GM19351 (cell line): ENCODE results near the gene B4GALT4.

Experiments used
- ATAC-seq: cut with Tn5 transposase; IDR thresholded peaks from one replicate; pipeline ENCODE4 v1.9.1; 2021; ENCODE audit warnings: mild to moderate bottlenecking, moderate library complexity; ENCODE audit not compliant: unreplicated experiment

Gene B4GALT4

GRCh38 chr3:119238363-119238762, 2.3 kb downstream of the B4GALT4 start:
- ATAC-seq, result no peak

- ATAC-seq, result no peak
These were observed 3.4 kb downstream of the B4GALT4 start for GRCh38 chr3:119237299-119237698.

GRCh38 chr3:119236756-119237155, 3.9 kb downstream of the B4GALT4 start:
- ATAC-seq, result no peak

DNA sequence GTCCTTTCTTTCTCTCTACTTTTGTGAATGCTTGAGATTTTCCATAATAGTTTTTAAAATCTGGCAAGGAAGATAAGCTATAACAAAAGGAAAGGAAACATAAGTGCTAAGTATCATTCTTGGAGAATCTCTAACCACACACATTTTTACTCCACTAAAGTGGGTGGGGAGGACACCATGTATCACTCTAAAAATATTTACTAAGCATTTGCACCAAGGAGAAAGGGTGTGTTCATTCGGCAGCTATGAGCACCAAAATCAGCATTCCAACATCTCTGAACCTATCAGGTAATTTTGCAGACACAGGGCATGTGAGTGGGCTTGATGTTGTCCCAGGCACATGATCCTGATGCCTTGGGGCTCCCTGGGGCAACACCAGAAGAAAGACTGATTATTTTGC, 5.5 kb downstream of the B4GALT4 start:
- no peak for ATAC-seq

- ATAC-seq, result no peak
These were observed 6.1 kb downstream of the B4GALT4 start for GRCh38 chr3:119234610-119235009.

GRCh38 chr3:119230745-119231144, 9.9 kb downstream of the B4GALT4 start:
- no peak for ATAC-seq

GRCh38 chr3:119230071-119230470, 10.6 kb downstream of the B4GALT4 start:
- no peak for ATAC-seq

- ATAC-seq, result no peak
These were observed 11.5 kb downstream of the B4GALT4 start for GRCh38 chr3:119229190-119229589.

DNA sequence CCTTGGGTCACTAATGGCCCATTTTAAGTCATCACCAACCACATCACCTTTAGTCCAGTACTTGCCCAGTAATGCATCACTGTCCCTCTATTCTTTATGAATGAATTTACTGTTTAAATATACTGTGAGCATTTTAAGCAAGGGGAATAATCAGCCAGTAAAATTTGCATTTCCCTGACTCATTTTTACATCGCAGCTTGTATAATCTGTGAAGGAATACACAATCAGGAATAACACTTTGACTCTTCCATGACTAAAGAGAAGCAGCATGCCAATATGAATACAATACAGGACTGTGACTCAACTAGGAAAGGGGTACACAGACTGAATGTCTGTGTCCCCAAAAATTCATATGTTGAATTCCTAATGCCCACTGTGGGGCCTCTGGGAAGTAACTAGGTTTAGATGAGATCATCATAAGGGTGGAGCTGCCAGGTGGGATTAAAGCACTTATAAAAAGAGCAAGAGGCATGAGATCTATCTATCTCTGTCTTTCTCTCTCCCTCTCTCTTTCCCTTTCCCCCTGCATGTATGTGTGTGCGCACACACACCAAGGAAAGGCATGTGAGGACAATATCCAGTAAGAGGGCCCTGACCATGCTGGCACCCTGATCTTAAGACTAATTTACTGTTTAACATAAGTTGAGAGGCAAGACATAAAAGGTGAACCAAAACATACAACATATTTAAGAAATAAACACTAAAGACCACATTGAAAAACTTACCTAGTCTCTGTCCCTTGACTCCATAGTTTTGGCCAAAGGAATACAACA, 12.1 kb downstream of the B4GALT4 start:
- ATAC-seq, result no peak

- no peak for ATAC-seq
These were observed 13.4 kb downstream of the B4GALT4 start for GRCh38 chr3:119227070-119227850.

- no peak for ATAC-seq
These were observed 15.6 kb downstream of the B4GALT4 start for GRCh38 chr3:119225121-119225520.

DNA sequence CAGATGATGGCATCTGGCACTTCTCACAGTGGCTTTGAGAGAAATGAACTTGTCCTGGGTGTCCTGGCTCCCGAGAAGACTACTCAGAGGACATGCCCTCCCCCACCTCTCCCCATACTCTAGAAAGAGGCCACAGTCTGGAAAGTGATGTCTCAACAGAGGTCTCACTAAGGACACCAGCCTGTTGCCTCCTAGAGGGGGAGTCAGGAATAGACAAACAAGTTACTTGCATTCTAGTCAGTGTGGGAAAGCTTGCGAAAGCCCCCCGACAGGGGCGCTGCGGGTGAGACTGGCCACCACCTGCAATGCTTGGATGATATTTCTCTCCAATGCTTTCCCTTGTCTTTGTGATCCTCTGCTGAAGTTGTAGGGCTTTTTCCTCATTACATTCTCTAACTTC, 17.2 kb downstream of the B4GALT4 start:
- ATAC-seq, result no peak

DNA sequence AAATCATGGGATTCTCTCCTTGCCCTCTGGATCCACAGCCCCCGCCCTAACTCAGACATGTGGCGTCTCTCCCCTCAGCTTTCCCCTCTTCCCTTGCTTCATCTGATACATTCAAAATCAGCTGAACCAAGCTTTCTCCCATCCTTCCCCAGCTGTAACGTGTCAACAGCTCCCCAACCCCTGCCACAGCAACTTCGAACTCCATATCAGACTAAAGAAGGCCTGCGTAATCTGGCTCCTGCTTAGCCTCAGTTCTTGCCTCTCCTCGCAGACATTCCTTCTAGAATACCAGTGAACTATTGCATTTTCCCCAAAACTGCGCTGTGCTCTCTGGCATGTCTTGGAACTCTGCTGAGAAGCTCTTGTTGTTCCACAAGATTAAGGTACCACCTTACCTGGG, 18.3 kb downstream of the B4GALT4 start:
- ATAC-seq, result no peak

GRCh38 chr3:119221779-119222320, 18.8 kb downstream of the B4GALT4 start:
- ATAC-seq, result no peak

GRCh38 chr3:119220970-119221667, 19.6 kb downstream of the B4GALT4 start:
- no peak for ATAC-seq

- no peak for ATAC-seq
These were observed 20.5 kb downstream of the B4GALT4 start for GRCh38 chr3:119220198-119220597.

DNA sequence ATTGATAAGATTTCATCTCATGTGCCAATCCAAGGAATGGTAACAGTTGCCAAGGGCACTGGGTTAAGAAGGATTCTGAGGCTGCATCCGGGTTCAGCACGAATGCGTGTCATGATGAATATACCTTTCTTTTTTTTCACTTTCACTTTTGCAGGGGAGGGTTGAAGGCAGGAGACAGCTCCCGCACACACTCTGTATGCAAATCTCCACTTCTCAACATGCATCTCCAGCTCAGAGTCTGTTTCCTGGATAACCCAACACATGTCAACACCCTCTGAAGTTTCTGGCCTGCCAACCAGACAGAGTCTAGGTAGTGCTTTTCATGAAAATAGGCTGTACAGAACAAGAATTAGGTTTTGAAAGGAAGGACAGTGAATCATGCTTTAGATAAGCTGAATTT, 21.6 kb downstream of the B4GALT4 start:
- peak; percentile 100 for ATAC-seq

DNA sequence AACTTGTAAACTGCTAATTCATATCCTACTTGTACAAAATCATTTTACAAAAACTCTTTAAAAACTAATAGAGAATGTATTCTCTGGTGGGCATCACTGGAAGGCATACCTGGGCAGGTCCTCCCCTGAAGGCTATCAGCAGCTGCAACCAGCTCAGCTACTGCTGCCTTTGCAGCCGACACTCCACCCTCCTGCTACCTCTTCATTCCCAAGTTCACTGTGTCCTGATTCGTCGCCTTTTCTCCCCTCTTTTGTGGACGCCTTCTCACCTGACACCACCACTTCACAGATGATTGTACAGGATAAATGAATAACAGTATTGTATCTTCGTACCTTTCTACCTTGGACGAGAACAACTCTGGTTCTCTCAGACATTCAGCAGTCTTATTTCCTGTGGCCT, 28.9 kb downstream of the B4GALT4 start:
- ATAC-seq, result no peak

DNA sequence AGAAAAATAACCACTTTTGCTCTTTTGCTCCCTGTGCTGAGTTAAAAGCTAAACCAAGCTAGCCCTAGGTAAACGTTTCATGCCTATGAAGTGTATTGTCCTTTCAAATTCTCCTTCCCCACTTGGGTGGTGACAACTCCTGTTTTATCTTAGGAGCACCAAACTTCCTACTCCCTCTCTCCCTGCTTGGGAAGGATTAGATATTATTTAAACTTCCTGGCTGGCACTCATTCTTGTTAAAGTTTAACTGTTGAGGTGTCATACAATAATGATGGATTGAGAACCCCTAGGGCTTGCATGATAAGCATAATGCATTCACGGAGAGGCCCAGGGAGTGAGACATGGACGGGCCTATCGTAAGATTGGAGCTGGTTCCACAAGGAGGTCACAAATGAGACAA, 29.5 kb downstream of the B4GALT4 start:
- no peak for ATAC-seq

DNA sequence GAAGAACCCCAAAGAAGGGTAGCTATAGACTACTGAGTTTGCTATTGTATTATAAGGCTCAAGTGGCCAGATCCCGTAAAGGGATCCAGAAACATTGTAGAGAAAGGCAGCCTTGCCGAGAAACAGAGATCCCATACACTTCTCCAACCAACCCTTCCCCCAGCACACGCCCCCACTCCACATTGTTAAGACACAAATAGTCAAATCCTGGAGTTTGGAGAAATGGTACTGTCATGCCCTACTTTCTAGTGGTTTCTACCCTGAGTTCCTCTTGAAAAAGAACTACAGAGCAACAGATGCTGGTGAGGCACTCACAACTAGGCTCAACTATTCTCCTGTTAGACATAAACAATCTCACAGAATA, 33.2 kb downstream of the B4GALT4 start:
- ATAC-seq, result no peak
